ENCODE data around the gene BBS12.

Gene BBS12

DNA sequence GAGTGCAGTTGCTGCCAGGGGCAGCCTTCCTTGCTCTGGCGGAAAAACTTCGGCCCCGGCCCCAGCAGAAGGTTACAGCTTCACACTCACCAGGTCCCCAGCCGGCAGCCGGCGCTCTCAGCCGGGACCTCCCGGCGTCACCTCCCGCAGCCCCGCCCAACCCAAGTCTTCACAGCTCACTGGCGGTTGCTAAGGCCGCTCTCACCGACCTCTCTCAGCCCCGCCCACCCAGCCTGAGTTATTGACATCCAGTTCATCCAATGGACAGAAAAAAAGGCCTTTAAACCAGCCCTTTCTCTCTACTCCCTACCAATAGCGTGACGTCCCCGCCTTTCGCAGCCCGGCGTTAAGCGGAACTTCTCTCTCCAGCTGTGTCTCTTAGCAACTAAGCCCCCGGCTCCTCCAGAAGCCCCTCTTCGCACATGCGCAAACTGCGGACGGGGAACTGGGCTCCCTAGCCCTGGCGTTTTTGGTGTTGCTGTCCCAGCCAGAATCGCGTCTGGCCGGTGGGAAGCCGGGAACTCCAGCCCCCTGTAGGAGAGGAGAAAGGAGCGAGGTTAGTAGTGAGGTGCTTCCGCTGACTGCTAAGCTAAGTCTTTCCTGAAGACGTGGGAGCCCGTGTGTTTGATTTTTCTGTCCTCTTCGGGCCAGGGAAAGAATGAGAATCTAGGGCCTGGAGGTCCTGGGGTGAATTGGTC is at the start of gene BBS12:
Gene BBS12 (plus strand): TSS at position 376 of the 698 bp plus-strand sequence. CDS start 9,189 bp downstream, outside the sequence.
- peak within 1 kb of the TSS; percentile 57 for H3K27ac ChIP-seq
- TF ChIP-seq, protein P1, sequence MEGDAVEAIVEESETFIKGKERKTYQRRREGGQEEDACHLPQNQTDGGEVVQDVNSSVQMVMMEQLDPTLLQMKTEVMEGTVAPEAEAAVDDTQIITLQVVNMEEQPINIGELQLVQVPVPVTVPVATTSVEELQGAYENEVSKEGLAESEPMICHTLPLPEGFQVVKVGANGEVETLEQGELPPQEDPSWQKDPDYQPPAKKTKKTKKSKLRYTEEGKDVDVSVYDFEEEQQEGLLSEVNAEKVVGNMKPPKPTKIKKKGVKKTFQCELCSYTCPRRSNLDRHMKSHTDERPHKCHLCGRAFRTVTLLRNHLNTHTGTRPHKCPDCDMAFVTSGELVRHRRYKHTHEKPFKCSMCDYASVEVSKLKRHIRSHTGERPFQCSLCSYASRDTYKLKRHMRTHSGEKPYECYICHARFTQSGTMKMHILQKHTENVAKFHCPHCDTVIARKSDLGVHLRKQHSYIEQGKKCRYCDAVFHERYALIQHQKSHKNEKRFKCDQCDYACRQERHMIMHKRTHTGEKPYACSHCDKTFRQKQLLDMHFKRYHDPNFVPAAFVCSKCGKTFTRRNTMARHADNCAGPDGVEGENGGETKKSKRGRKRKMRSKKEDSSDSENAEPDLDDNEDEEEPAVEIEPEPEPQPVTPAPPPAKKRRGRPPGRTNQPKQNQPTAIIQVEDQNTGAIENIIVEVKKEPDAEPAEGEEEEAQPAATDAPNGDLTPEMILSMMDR (conservative IDR thresholded peaks at IDR 0.05), result peak; percentile 67

DNA sequence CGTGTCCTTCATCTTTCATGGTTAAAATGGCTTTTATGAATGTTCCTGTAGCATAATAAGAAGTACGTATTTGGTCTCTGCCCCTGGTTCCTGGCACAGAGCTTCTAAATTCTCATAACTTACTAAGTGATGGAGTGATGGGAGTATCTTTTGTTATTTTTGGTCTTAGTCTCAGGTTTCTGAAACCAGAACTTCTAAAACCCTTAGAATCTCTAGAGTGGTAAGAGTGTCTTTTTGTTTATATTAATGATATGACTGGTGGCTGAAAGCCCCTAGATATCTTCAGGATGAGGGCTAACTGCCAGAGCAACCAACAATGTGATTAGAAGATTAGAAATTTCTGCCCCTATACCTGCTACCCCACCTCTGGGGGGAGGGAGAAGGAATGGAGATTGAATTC is 45.8 kb upstream of the BBS12 start:
- TF ChIP-seq, protein P1 (conservative IDR thresholded peaks at IDR 0.05), result no peak
- no peak overlapping the region for H3K27ac ChIP-seq

DNA sequence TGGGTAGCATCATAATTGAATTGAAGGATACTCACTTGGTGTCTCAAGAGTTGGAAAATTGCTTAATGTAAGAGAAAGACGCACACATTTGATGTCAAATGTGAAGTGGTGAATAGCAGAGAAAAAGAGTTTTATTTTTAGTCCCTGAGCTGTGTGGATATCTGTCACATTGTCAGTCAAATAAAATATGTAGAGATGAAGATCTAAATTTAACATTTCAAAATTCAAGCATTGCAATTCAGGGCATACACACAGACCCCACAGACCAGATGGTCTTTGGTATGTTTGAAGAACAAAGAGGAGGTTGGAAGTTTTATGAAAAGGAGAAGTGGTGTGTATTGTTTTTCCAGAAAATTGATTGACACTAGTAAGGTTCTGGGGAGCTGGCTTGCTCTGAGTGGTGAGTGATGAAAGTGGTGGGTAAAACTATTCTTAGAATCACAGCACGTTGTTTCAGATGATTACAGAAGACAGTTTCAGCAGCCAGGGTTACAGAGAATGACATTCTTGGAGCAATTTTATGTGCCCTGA is 44.9 kb upstream of the BBS12 start:
- TF ChIP-seq, protein P1 (conservative IDR thresholded peaks at IDR 0.05), result no peak

DNA sequence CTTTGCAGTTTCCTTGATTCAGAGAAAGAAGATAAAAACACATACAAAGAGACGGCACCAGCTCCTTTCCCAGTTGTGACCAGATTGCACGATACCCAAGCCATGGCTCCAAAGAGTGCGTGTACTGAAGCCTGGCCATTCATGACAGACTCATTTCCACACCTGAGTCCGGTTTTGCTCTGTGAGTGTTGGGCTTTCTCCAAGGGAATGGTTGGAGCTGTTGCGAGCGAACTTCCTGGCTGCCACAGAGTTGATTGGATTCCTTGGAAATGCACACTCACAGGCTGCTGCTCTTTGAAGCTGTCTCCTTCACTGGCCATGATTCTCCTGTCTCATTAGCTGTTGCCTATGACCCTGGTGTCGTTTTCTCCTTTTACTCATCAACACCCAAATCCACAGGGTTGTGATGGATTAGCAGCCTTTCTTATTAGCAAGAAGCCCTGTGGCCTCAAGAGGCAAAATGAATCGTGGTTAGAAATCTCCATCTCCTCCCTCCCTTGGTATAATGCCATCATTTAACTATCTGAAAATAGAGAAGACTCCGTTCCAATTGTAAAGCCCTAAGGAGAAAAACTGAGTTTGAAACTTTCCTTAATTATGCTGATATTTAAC is 43.9 kb upstream of the BBS12 start:
- TF ChIP-seq, protein P1 (conservative IDR thresholded peaks at IDR 0.05), result no peak
- H3K27ac ChIP-seq, result no peak overlapping the region

More for the DNA sequence above, 44.9 kb upstream of the BBS12 start:
- H3K27ac ChIP-seq, result no peak overlapping the region

DNA sequence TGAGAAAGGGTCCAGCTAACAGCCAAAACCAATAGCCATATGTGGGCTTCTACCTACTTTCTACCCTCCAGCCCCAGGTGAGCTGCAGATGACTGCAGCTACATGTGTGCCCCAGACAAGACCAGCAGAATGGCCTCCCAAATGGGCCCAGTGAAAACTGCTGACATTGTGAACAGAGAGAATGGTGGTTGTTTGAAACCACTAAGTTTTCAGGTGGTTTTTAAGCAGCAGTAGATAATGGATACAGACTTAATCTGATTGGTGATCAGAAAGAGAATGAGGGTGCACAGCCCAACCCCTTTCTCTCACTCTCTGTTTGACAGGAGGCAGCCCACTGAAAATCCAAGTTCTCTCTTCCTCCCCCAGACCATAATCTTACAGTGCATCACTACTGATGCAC is 42.5 kb upstream of the BBS12 start:
- TF ChIP-seq, protein P1 (conservative IDR thresholded peaks at IDR 0.05), result no peak
- no peak overlapping the region for H3K27ac ChIP-seq

DNA sequence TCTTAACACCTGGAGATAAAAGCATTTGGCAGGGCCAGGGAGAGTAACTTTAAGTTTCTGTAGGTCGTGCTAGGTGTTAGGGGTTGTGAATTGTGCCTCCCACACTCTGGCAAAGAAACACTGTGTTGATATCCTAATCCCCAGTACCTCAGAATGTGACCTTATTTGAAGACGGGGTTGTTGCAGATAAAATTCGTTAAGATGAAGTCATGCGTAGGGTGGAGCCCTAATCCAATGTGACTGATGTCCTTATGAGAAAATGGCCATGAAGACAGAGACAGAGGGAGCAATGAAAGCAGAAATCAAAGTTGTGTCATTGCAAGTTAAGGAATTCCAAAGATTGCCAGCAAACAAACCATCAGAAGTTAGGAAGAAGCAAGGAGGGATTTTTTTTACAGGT is 40.5 kb upstream of the BBS12 start:
- H3K27ac ChIP-seq, result no peak overlapping the region
- TF ChIP-seq, protein P1 (conservative IDR thresholded peaks at IDR 0.05), result no peak

DNA sequence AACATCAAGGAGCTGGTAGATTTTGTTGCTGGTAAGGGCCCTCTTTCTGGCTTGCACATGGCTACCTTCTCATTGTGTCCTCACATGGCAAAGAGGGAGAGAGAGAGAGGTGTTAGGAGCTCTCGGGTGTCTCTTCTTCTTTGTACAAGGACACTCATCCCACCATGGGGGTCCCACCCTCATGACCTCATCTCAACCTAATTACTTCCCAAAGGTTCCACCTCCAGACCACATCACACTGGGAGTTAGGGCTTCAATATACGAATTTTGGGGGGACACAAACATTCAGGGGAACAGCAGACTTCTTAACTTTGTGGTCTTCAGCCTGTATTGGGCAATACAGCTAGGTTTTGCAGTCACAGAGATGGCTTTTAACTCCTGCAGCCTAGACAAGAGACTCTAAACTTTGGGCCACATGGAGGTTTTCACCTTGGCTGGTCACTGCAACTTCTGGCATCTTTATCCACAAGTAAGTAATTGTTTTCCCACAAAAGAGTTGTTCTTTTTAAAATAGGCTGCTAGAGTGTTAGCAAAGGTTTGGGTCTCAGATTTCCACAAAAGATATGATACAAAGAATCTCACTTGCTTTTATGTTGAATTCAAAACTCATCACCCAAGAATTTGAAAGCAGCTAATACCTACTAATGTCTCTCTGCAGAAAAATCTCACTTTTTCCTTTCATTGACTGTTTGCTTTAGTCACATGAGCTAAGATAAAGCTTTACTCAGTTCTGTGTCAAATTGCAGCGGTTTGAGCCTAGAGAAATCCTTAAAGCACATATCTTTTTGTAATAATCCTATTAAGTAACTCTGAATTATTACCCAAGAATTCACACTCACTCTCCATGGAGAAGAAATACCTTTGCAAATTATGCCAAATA is 39.6 kb upstream of the BBS12 start:
- H3K27ac ChIP-seq, result no peak overlapping the region
- TF ChIP-seq, protein P1 (conservative IDR thresholded peaks at IDR 0.05), result no peak

Measured in VCaP (cell line).